GM21528 (cell line): ENCODE measurements around the gene CIT.

ENCODE experiments used
- ATAC-seq: cut with Tn5 transposase; IDR thresholded peaks from one replicate; pipeline ENCODE4 v1.9.1; 2021; ENCODE audit warnings: mild to moderate bottlenecking, moderate library complexity; ENCODE audit not compliant: unreplicated experiment, low FRiP score

The CIT gene

DNA sequence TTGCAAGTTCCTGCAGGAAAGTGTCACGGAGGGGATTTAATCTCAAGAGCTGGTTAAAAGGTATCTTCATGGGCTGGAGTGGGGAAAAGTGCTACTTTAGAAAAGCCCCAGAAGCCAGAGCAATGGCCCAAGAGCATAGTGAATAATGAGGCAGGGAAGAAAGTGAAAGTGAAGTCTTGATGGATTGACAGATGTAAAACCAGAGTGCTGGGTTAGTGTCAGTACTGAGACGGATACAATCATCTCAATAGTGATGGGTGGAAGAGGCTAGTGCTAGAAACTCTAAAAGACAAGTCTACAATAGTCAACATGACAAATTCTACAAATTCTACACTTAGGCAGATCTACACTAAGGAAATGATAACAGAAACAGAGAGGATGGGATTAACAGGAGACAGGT, 68.1 kb downstream of the CIT start:
- ATAC-seq, result no peak

DNA sequence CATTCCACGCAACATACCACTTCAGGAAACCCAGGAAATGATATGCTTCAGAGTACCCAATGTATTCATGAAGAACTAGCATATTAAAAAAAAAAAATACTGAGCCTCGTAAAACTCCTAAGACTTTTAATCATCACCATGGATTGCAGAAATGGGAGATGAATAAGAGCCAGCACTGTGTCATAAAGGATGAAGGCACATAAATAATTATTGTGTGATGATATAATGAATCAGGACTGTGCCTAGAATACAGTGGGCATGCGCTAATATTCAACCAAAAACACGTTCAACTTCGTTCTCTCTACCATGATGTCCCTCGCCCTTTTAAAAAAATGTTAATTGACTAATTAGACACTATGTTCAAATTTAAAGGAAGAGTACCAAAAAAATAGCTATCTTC, 68.7 kb downstream of the CIT start:
- ATAC-seq, result no peak

DNA sequence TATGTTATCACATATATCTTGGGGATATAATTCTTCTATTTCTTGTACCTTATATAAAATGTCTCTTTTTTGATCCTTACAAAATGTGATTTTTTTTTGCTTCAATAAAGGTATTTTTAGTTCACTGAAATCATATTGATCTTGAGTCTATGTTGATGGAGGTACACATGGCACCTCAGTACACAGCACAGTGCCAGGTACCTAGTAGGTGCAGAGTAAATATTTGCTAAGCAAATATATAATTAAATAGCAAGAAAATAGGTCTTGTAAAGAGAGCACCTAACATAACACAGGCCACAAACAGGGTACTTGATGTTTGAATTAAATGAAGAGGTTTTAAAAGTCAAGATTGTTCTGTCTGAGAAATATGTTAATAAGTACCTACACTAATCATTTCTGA, 69.7 kb downstream of the CIT start:
- ATAC-seq, result no peak

DNA sequence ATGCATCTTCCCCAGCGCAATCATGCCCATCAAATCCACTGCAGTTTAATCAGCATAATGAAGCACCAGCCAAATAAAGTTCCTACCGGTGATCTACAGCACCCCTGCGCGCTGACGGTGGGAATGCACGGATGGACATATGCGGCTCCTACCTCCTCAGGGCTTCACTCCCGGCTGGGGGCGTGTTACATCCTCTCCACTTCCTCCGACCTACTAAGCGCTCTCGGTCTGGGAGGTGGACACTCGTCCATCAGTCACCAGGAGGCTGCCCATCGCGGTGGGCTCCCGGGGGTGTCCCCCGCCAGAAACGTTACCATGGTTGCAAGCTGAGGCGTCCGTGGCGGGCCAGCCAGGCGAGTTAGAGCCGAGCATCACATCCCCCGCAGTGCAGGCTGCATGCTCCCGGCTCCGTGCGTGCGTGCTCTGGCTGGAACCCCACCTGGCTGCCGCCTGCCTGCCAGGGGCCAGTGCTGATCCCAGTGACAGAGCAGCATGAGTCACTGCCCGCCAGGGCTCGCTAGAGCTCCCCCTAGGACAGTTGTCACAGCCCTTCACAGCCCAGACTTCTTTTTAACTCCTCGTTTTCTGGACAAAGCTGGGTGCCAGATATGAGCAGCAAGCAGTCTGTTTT, 73.0 kb downstream of the CIT start:
- ATAC-seq, result no peak

DNA sequence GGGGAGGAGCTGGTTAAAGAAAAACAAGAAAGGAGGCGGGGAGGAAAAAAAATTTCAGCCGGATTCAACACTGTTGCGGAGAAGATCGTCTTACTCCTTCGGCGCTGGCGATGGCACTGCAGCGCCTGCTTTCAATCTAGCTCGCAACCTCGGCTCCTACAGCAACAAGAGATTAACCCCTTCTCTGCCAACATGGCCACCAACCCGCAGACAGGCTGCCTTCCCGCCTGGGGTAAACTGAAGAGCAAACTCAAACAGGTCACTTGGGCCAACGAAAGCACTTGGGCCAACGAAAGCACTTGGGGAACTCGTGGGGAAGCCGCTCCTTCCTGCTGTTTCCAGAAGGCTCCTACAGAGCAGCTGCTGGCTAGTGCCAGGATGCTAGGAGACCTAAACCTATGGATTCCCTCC, 73.7 kb downstream of the CIT start:
- ATAC-seq, result no peak

DNA sequence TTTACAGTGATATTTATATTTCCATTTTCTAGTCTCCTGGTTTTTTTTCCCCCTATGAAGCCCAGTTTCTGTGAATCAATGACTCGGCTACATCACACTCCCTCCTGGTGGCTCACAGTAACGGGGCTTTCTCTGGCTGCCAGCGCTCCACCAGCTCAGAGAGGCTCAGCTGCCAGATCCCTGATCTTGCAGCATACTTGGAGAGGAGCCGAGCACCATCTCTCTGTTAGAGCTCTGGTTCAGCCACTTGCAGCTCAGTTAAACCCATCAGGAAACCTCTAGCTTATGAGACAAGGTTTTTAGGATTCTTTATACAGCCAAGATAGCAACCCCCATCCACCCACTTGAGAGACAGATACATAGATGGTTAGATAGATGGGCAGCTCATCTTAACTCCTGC, 74.6 kb downstream of the CIT start:
- ATAC-seq, result no peak

DNA sequence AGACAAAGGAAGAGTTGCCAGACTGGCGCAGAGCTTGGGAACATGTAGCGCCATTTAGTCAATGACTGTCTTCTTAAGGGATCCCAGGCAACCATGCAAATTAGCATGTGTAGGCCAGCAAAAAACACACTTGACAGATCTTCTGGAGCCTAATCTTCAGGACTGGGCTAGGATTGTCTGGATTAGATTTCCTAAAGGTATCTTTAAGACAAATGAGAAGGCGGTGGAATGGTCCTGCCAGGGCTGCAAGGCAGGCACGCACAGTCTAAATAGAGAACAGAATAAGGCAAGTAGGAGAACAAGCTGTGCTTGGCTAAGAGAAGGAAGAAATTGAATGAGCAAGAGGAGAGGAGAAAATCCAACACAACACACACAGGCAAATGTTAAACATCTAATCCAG, 80.0 kb downstream of the CIT start:
- no peak for ATAC-seq

DNA sequence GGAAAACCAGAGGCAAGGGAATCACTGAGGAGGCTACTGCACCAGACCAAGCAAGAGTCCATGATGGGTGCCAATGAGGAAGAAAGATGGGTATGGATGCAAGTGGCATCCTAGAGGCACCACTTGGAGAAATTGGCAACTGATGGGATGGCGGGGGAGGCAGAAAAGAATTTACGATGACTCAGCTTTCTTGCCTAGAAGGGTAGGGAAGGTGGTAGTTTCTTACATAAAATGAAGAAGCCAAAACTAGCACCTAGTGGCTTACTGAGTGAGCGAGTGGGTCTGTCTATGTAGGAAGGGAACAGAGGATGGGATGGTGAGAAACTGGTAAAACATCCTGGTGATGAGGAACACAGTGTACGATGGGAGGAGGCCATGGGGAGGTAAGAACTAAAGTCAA, 80.8 kb downstream of the CIT start:
- ATAC-seq, result no peak

DNA sequence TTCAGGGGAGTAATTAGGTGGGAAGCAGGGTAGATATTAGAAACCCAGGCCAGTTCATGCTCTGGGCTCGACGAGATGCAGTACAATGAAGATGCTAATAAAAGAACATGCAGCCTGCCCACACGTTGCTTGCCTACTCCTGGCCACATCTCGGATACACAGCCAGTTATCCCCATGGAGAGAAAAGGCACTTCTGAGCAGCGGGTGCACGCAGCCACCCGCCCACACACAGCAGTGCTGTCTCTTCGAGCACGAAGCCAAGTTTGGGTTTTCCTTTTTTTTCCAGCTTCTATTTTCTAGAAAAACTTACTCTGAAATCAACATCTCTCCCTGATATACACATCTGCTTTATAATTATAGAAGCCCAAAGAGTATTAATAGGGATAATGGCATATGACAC, 85.7 kb downstream of the CIT start:
- no peak for ATAC-seq

DNA sequence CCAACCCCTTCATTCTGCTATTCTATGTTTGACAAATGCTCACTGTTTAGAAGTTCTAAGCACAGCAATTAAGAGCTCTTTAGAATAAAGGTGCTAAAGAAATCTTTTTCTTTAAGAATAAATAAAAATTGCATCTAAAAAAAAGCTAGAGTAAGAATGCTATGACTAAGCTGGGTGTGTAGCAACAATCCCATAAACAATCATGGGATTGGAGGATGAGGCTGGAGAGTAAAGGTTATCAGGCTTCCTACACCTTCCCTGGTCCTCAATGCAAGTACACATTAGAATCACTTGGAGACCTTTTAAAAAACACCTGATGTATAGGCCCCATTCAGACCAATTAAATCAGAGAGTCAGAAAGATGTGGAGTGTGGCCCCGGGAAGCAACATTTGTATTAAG, 88.3 kb downstream of the CIT start:
- no peak for ATAC-seq

DNA sequence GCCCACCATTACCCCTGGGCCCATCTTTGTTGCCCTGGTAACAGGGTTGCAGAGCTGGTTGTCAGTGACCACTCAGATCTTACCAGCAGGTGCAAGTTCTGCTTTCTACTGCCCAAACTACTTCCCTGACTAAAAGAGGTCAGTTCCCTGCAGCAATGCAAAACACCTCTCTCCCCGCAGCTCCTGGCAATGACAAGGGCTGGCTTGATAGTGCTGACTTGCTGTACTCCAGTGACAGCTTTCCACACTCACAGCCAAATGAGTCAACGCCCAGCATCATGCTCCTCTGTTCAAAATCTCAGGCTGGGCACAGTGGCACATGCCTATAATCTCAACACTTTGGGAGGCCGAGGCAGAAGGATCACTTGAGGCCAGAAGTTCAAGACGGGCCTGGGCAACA, 90.6 kb downstream of the CIT start:
- no peak for ATAC-seq

DNA sequence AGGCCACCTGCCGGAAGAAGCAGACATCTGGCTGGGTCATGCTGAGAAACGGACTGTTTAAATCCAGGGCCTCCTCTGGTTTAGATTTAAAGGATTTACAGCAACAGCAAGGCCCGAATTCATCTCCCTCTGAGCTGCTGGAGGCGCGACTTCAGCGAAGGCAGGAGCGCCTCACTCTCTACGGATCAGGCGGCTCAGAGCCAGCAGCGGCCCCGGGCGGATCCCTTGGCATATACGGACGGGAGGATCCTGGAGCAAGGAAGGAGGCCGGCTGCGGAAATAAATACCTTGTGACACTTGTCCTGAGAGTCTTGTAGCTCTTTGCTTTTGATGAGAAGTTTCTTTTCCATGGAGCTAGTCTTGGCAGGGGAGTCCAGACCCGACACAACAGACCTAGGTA, 92.4 kb downstream of the CIT start:
- no peak for ATAC-seq

DNA sequence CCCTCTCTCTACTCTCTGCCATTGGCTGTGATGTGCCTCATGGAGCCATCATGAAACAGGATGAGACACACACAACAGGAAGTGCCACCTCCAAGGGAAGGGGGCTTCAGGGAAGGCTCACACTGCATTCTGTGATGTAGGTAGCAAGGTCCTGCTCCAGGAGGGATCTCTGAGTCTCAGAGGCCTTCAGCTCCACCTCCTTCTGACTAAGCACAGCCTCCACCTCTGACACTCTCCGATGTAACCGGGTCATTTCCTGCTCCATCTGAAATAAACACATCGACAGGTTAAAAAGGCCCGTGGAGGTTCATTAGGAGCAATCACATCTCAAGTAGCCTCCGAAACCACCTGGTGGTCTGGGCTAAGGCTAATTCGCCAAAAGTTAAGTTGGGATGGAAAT, 93.3 kb downstream of the CIT start:
- ATAC-seq, result no peak

DNA sequence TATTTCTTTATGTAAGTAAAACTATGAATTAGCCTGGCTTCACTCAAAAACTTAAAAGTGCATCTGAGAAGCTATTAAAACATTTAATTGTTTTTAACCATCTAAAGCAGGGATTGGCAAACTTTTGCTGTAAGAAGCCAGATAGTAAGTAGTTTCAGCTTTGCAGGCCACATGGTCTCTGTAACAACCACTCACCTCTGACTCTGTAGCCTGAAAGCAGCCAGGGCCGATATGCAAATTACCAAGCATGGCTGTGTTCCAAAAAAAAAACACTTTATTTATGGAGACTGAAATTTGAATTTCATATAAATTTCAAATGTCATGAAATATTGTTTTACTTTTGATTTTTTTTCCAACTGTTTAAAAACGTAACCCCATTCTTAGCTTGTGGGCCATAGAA, 95.3 kb downstream of the CIT start:
- ATAC-seq, result no peak

DNA sequence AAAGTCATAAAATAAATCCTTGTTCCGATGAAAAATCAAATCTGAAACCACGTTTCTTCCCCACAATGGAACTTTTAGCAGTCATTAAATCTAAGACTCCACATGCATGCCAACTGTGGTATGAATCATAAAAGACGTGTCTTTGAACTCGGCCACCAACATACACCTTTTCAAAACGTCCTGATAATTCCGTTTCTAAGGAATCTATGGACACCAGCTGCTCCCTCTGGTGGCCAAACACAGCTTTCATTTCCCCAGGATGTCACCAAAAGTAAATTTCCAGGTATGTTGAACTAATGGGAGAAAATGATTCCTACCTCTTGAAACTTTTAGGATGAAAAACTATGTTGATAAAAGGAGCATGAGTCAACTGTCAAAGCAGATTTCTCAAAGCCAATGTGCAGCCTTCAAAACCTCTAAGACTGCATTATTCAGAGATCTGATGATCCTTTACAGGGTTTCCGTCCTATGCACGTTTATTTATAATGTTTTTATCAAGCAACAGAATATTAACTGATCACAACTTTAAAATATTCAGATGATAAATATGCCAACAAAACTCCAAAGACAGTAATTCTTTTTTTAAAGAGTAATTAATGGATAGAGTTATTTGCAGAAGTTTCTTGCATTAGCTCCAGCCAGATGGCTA, 96.2 kb downstream of the CIT start:
- ATAC-seq, result no peak

DNA sequence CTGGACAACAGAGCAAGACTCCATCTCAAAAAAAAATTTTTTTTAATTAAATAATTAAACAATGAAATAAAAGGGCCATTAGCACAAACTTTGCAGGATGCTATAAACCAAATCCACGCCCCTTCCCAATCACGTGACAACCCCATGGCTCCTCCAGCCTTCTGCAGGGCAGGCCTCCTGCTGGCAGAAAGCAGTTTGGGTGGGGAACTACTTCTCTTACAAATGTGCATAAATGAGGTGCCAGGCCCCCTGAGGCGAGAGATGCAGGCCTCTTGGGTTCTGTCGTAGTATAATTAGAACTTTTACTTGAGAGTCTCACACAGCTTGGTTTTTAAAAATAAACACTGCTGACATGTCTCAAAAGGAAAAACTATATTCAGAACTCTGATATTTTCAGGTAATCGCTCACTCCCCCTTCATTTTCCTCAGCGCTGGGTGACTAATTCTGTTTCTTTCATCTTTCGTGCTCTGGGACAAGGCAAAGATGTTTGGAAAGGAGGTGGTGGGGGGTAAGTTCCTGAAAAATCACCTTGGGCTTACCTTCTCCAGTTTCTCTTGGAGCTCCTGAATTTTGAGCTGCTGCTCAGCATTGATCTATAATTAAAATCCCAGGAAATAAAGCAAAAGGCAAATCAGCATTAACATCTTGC, 101.7 kb downstream of the CIT start:
- ATAC-seq, result no peak

DNA sequence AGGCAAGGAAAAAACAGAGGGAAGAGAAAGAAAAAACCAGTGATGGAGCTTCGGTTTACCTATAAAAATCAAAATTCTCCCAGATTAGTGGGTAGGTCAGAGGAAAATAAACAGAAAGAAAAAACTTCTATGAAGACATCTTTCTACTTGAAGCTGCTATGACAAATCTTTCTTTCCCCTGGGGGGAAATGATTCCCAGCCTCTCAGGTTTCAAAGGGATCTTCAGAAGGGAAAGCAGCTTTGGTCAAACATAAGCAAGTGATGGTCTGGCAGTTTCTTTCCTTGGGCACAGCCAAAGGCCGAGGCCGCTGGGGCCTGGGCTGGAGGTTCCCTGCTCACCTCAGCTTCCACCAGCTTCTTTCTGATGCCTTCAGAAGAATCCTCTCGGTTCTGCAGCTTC, 104.7 kb downstream of the CIT start:
- no peak for ATAC-seq

DNA sequence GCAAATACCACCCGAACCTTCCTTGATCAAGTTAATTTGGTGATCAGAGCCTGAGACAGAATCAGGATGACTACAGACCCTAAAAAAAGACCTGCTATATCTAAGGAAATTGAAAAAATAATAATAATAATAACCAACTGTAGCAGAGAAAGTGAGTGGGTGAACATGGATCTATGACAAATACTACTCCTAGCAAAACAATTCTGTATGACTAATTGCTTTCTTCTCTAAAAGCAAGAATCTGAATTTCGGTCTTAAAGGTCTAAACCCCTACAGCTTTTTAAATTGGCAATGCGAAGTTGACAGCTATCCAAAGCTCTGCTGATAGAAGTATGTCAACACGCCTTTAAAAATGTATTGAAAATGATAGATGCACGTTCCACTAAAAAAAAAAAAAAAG, 107.0 kb downstream of the CIT start:
- no peak for ATAC-seq

DNA sequence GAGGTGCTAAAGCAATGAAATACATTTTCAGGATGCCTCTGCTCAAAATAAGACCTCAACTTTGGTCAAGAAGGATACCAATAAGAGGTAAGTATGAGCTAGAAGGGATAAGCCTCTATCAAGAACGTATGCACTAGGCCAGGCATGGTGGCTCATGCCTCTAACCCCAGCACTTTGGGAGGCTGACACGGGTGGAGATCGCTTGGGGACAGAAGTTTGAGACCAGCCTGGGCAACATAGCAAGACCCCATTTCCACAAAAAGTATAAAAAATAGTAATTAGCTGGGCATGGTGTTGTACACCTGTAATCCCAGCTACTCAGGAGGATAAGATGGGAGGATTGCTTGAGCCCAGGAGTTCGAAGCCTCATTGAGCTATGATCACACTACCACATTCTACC, 114.5 kb downstream of the CIT start:
- ATAC-seq, result no peak

DNA sequence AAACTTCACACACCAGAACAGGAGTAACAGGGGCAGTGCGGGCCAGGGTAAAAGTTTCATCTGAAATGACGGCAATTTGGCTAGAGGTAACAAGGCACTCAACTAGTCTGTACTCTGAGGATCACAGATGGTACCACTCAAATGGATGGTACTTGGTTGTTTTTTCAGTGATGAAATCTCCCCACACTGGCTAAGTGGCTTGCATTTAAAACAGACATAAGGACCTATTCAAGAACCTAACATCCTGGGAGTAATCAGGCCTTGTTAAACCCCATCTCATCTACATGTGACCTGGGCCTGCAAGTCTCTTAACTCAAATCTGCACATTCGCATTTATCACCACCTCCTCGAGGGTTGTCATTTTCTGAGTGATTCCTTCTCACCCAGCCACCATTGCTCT, 118.4 kb downstream of the CIT start:
- ATAC-seq, result no peak

DNA sequence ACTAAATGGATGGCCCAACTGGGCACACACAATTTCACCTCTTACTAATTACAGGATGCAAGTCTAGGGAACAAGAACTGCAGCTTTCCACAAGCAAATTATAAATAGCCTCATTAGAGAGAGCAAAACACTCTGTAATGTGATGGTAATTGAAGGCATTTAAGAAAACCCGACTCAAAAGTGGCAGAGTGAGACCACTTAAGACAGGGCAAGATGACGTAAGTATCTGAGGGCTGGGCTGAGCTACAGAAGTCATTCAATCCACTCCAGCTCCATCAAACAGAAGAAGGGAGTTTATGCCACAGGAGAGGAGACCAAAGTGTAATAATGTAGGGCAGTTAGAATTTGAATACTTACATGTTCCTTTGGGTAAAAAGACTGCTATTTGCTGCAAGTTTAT, 118.9 kb downstream of the CIT start:
- no peak for ATAC-seq

DNA sequence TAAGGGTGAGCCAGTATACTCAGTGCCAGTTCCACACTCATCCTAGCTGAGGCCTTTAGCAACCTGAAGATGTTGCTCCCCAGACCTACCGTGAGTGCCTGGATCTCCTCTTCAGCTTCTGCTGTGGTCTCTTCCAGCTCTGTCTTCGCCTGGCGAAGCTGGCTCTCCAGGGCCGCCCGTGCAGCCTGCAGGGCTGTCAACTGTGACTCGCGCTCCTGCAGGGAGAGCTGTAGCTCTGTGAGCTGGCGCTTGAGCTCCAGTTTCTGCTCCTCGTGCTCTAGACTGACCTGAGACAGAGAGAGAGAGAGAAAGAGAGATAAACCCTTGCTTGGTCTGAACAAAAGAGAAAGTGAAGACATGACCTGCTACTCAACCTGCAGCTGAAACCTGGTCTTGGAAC, 125.2 kb downstream of the CIT start:
- ATAC-seq, result no peak
